GM12865 (cell line): ENCODE results near the gene SKIC8.

Experiments
- DNase-seq: peaks from one replicate; pipeline ENCODE4 v3.0.0; 2010; ENCODE audit warnings: low read depth
- H3K4me3 ChIP-seq: 2 replicates; pipeline ENCODE4 v1.5.1; 2011; ENCODE audit warnings: mild to moderate bottlenecking, low read depth, low read length, control low read depth
- TF ChIP-seq, protein P1 (sequence below): IDR thresholded peaks from 2 replicates; pipeline ENCODE4 v1.5.1; 2011; ENCODE audit warnings: low read length, control low read depth, low read depth, inconsistent platforms; ENCODE audit not compliant: insufficient read depth; ENCODE audit errors: missing control alignments

SKIC8 gene

DNA sequence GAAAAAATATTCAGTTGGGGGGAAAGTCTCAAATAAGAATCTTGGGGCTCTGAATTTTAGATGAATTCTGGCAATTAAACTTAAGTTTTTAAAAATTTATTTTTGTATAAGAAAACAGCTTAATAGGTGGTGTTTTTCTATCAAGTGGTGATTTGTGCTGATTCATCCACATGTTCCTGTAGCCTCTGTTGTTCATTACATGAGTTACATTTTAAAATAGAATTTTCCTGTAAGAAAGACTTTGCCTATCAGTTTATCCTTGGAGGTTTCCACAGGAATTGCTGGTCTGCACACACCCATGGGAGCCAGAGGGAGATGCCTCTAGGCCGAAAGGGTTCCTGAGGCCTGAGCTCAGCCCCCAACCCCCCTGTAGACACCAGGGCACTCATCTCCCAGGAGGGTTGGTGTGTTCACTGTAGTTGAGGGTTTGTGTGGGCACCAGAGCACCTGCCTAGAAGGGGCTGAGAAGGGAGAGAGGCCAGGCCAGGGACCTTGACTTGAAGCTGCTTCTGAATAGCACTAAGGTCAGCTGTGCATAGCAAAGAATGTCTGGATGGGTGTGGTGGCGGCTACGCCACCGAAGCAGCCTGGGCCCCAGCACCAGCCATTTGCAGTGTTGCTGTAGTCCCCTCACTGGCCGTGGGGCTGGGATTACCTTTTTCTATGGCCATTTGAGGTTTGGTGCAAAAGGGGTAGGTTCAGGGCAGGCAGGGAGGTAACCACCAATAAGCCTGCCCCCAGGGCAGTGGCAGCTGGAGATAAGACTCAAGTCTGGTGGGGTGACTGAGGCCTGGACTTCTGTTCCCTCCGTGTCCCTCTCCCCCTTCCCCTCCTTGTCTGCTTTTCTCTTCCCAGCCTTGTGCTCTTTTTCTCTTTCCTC, 23.1 kb downstream of the SKIC8 start:
- TF ChIP-seq, protein P1, sequence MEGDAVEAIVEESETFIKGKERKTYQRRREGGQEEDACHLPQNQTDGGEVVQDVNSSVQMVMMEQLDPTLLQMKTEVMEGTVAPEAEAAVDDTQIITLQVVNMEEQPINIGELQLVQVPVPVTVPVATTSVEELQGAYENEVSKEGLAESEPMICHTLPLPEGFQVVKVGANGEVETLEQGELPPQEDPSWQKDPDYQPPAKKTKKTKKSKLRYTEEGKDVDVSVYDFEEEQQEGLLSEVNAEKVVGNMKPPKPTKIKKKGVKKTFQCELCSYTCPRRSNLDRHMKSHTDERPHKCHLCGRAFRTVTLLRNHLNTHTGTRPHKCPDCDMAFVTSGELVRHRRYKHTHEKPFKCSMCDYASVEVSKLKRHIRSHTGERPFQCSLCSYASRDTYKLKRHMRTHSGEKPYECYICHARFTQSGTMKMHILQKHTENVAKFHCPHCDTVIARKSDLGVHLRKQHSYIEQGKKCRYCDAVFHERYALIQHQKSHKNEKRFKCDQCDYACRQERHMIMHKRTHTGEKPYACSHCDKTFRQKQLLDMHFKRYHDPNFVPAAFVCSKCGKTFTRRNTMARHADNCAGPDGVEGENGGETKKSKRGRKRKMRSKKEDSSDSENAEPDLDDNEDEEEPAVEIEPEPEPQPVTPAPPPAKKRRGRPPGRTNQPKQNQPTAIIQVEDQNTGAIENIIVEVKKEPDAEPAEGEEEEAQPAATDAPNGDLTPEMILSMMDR = no peak
- H3K4me3 ChIP-seq = no peak overlapping the region
- DNase-seq = no peak

DNA sequence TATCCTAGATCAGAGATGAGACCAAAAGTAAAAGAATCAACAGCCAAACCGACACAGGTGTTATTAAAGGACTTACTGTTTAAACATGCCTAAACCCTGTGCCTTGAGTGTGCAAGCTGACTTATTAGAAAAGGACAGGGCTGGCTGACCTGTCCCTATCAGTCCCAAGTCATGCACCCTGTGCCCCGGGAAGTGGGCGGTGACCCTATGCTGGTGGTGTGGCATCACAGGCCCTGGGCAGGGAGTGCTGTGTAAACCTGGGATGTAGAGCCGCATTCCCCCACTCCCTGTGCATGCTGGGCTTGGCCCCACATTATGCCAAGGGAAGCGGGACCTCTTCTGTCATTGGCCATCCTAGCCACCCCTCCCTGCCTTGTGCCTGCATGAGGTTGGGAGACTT, 24.4 kb downstream of the SKIC8 start:
- DNase-seq = no peak
- TF ChIP-seq, protein P1 = no peak
- no peak overlapping the region for H3K4me3 ChIP-seq

DNA sequence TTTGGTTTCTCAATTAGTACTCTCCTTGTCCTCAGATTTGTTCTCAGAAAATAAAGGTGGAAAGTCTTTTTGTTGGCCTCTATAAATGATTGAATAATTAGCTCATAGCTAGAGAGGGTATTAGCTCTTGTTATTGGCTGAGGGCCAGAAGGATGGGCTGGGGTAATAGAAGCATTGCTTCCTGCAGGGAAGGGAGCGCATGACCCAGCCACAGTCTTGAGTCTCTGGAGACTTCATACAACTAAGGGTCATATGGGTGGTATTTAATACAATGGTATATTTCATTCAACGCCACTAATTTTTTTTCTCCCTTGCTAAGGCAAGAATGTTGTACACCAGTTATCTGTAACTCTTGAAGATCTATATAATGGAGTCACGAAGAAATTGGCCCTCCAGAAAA, 26.6 kb downstream of the SKIC8 start:
- TF ChIP-seq, protein P1 = no peak
- DNase-seq = no peak
- no peak overlapping the region for H3K4me3 ChIP-seq

DNA sequence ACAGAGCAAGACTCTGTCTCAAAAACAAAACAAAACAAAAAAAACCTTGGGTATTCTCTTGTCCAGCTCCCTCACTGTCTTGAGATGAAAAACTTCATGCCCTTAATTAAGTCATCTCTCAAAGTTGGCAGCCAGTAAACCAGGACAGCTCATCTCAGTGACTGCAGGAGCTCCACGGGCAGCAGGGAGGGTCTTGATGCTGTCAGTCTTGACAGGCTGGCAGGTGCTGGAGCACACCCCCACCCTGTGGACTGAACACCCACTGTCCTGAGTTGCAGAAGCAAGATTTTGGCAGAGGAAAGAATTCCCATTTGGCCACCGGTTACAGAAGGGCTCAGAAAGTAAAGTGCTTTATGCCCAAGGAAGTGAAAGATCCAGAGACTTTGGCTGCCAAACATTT, 27.1 kb downstream of the SKIC8 start:
- TF ChIP-seq, protein P1 = no peak
- H3K4me3 ChIP-seq = no peak overlapping the region
- no peak for DNase-seq

DNA sequence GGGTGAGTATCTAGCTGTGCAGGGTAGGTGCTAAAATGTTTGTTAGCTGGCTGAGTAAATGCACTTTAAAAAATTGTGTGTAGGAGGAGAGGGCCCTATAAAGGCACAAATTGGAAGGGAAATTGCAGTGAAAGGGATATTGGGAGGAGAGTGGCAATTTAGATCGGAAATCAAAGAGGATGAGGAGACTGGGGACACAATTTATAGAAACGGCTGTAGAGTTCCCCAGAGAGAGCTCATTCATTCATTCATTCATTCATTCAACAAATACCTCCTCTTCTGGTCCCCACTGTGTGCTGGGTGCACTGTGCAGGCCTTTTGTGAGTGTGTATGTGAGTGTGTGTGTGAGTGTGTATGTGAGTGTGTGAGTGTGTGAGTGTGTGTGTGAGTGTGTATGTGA, 32.6 kb downstream of the SKIC8 start:
- TF ChIP-seq, protein P1 = no peak
- no peak overlapping the region for H3K4me3 ChIP-seq
- no peak for DNase-seq

DNA sequence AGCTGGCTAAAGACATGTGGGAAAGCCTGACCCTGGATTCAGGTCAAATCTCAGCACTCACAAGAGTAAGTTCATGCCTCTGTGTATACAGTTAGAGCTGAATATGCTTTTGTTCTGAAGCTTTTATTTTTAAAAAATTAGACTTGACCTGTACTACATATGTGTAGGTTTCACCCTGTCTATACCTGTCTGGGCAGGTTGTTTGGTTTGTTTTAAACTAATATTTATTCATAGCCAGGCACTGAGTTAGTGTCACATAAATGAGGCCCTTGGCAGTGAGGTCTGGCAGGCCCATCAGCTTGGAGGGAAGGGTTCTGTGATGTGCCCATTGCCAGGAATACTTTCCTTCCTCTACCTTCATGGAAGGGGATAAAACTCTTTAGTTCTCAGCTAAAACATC, 33.2 kb downstream of the SKIC8 start:
- TF ChIP-seq, protein P1 = no peak
- H3K4me3 ChIP-seq = no peak overlapping the region
- no peak for DNase-seq
